Renal cortex interstitium (tissue), 11 donors: Measurements from ENCODE around the gene MUSK. TPM values are rescaled to one million over a fixed set of nuclear protein-coding genes. Genes with fewer than 3 reads are reported as not detected.
A peak's percentile ranks its signal among the peaks of the same experiment; 100 is the strongest.

Experiments
- DNase-seq, 11 donors: peaks; one replicate each; pipeline ENCODE4 v3.0.0-alpha.2; 2013; ENCODE audit warnings: low read depth in 9 of 11, low spot score in 4 of 11; ENCODE audit errors: extremely low read depth in 1 of 11
- polyA plus RNA-seq, 3 donors: library from polyadenylated mRNA; unstranded; fragments of 120-200 nt; gene quantifications; one replicate each; pipeline ENCODE4 v1.2.1, GENCODE V29; 2013; ENCODE audit not compliant: insufficient read length in 3 of 3

Gene MUSK
- polyA plus RNA-seq, 3 donors, result 0.04 to 0.12 TPM; not detected in 1

- no peak for DNase-seq
Measured at GRCh38 chr9:110832926-110833325, 164.3 kb downstream of the MUSK start.

- peak in 2 of 11 donors; percentile 15 to 45 for DNase-seq
Measured at GRCh38 chr9:110835404-110835803, 166.8 kb downstream of the MUSK start.

- no peak for DNase-seq
Measured at GRCh38 chr9:110835859-110836271, 167.3 kb downstream of the MUSK start.

GRCh38 chr9:110837401-110838005 lies 168.9 kb downstream of the MUSK start:
- DNase-seq, result no peak

DNA sequence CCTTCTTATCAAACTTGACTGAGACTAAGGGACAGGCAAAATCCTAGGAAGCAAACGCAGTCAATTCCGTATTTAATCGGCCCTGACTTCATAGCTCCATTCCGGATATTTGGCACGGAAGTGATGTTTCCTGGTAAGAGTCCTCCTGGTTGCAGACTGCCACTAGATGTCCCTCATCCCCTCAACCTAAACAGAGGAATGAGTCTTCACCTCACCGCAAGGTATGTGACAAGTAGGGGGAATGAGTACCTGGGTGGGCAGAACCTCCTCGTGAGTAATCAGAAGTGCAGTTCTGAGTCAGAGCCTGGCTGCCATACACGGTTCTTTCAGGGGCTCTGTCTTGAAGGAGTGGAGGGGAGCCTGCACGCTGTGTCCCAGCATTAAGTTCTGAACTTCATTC lies 173.6 kb downstream of the MUSK start:
- DNase-seq, result no peak

DNA sequence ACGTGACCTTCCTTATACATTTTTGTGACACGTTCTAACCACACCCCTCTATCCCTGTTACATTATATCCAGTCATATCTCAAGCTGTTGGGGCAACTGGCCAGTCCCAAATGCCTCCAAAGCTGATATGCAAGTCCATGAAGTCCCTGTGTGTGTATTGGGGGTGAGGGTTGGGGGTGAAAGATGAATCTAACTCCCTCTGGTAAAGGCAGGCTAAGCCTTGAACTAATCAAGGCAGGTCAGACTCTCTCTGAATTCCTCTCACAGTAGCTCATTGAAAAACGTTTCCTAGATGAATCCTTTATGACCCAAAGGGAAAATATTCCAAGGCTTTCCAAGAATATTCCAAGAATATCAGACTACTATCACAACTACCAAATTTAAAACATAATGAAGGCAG lies 174.4 kb downstream of the MUSK start:
- no peak for DNase-seq

DNA sequence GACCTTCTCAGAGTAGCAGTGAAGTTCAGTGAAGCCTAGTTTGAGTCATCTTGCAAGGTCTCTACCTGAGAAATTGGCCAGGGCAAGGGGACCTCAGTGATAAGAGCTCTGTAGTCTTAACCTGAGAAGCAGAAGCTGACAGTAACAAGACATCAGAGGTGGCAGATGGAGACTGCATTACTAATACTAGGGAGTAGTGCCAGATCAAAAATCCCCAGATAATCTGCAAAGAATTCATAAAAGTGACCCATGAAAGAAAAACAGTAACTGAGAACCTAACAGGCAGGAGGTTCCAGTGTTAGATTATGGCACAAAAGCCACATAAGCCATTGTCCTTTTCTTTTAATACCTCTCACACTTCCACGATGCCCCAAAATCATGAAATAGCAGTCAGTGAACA lies 175.5 kb downstream of the MUSK start:
- DNase-seq, result no peak

DNA sequence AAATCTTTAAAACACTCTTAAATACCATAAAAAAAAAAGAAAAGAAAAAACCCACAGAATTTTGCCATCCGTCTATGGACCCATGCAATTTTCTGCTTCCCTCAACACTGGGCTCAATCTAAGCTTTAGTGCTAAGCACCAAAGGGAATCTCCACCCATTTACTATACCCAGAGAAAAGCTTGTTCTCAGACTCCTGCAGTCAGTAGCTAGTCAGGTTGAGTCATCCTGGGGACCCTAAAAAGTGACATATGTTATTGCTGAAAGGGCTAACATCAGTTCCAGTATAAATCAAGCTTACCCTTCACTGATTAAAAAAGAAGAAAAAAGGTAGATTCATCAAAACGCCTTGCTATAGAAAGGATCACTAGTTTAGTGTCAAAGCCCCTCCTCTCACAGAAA lies 177.6 kb downstream of the MUSK start:
- DNase-seq, result no peak

DNA sequence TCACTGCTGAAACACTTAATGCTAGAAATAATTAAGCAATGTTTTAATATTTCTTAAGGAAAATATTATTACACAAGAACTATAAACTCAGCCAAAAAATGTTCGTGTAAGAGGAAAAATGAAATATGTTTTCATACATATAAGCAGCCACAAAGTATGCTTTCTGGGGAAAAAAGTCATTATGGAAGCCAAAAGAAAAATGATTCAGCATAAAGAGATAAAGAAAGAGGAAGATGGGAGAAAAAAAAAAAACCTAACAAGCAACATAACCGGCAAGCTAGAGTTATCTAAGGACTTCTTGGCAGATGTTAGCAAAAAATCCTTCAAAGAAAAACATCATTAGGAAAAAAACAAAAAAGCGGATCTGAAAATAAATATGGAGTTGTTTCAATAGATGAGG lies 179.1 kb downstream of the MUSK start:
- no peak for DNase-seq

- no peak for DNase-seq
Measured at GRCh38 chr9:110850401-110851135, 182.0 kb downstream of the MUSK start.

Other genes starting within 250 kb of the MUSK start
- gene SVEP1, start 89.0 kb upstream of the MUSK start, polyA plus RNA-seq, result 10 to 100 TPM in 1 of 3 donors, 1 to 10 TPM in 2; 4.5 to 10.1 (median 6.8) TPM